SK-N-SH treated with all-trans-retinoic acid at 6 μM for 48 hours (cell line): ENCODE results near the gene ADGRD2.
A peak's percentile ranks its signal among the peaks of the same experiment; 100 is the strongest.

Experiments used
- ATAC-seq: fragments of 200-7000 bp; cut with Tn5 transposase; 3 replicates; pipeline ENCODE4 v1.9.1; 2020; ENCODE audit warnings: mild to moderate bottlenecking, moderate library complexity
- BACH2 ChIP-seq: fragments of 250-450 bp; sonication (Bioruptor Pico); IDR thresholded peaks from 2 replicates; pipeline ENCODE4 v1.9.0; 2021; ENCODE audit warnings: mild to moderate bottlenecking, borderline replicate concordance
- ESRRG ChIP-seq: fragments of 250-450 bp; sonication (Bioruptor Pico); IDR thresholded peaks from 2 replicates; pipeline ENCODE4 v1.6.1; 2021; ENCODE audit warnings: mild to moderate bottlenecking
- GLIS3 ChIP-seq: fragments of 250-450 bp; sonication (Bioruptor Pico); IDR thresholded peaks from 2 replicates; pipeline ENCODE4 v1.5.0; 2020; ENCODE audit warnings: mild to moderate bottlenecking, moderate library complexity
- ISL1 ChIP-seq: fragments of 250-450 bp; sonication (Bioruptor Pico); IDR thresholded peaks from 2 replicates; pipeline ENCODE4 v2.1.2; 2022; ENCODE audit warnings: mild to moderate bottlenecking, moderate library complexity
- OSR1 ChIP-seq: fragments of 250-450 bp; sonication (Bioruptor Pico); IDR thresholded peaks from 2 replicates; pipeline ENCODE4 v1.8.0; 2022; ENCODE audit warnings: moderate library complexity, mild to moderate bottlenecking, inconsistent platforms
- PPARA ChIP-seq: fragments of 250-450 bp; sonication (Bioruptor Pico); IDR thresholded peaks from 2 replicates; pipeline ENCODE4 v1.5.0; 2020; ENCODE audit warnings: mild to moderate bottlenecking, borderline replicate concordance
- RARB ChIP-seq: fragments of 250-450 bp; sonication (Bioruptor Pico); IDR thresholded peaks from 2 replicates; pipeline ENCODE4 v1.8.0; 2021; ENCODE audit warnings: mild to moderate bottlenecking, moderate library complexity
- TCF4 ChIP-seq: fragments of 250-450 bp; sonication (Bioruptor Pico); IDR thresholded peaks from 2 replicates; pipeline ENCODE4 v1.8.0; 2021; ENCODE audit warnings: mild to moderate bottlenecking, moderate library complexity, borderline replicate concordance
- ZC3H10 ChIP-seq: fragments of 250-450 bp; sonication (Bioruptor Pico); IDR thresholded peaks from 2 replicates; pipeline ENCODE4 v1.5.1; 2021; ENCODE audit warnings: mild to moderate bottlenecking, moderate library complexity
- ZFP3 ChIP-seq: fragments of 250-450 bp; sonication (Bioruptor Pico); IDR thresholded peaks from 2 replicates; pipeline ENCODE4 v1.5.0; 2020; ENCODE audit warnings: mild to moderate bottlenecking, moderate library complexity
- ZNF565 ChIP-seq: fragments of 450-650 bp; formaldehyde crosslinking; conservative IDR thresholded peaks from 2 replicates; pipeline ENCODE4 v1.5.0; 2020; ENCODE audit warnings: low read depth, mild to moderate bottlenecking, moderate library complexity
- ZNF8 ChIP-seq: fragments of 450-650 bp; formaldehyde crosslinking; IDR thresholded peaks from 2 replicates; pipeline ENCODE4 v1.5.0; 2020; ENCODE audit warnings: mild to moderate bottlenecking, moderate library complexity
- TF ChIP-seq, protein P1 (sequence below): fragments of 250-450 bp; sonication (Bioruptor Pico); IDR thresholded peaks from 2 replicates; pipeline ENCODE4 v1.8.0; 2020; ENCODE audit warnings: mild to moderate bottlenecking, moderate library complexity, borderline replicate concordance
- TF ChIP-seq, protein P2 (sequence below): fragments of 250-450 bp; sonication (Bioruptor Pico); IDR thresholded peaks from 2 replicates; pipeline ENCODE4 v1.8.0; 2021; ENCODE audit warnings: low read depth, mild to moderate bottlenecking, moderate library complexity, borderline replicate concordance
- TF ChIP-seq, protein P3 (sequence below): fragments of 250-450 bp; sonication (Bioruptor Pico); IDR thresholded peaks from 2 replicates; pipeline ENCODE4 v1.5.0; 2020; ENCODE audit warnings: mild to moderate bottlenecking, moderate library complexity
- TF ChIP-seq, protein P4 (sequence below): fragments of 250-450 bp; sonication (Bioruptor Pico); IDR thresholded peaks from 2 replicates; pipeline ENCODE4 v1.5.1; 2021; ENCODE audit warnings: mild to moderate bottlenecking, moderate library complexity

Gene ADGRD2

DNA sequence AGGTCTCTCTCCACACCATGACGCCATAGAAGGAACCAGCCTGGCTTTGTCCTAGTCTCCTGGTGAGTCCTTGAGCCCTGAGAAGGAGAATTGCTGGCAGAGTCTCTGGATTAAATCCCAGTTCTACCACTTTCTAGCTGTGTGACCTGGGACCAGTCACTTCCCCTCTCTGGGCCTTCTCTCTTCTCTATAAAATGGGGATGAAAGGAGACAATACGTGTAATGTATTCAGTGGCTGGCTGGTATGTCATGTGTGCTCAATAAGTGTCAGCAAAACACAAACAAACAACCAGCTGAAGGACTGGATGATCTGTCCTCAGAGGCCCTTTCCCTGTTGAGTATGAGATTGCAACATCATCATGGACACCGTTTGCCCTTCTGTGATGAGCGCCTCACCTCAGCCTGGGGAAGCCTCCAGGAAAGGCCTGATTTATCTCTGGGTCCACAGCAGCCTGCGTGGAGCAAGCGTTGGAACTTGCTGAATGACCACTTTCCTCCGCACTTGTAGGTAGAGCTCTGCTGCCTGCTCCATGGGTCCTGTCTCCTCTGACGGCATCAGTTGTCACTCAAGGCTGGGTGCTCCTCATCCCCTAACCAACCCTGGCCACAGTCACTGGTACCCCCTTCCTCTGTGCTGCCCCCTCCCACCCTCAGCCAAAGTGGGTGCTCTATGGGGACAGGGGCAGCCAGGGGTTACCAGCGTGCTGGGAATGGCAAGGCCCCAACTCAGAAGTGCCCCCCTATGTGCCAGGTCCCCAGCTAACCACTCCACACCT, 60.6 kb downstream of the ADGRD2 start:
- ATAC-seq = no peak
- TF ChIP-seq ZNF565 (no peak), PPARA (no peak), ZC3H10 (CRISPR knock-in tag) (no peak), OSR1 (CRISPR knock-in tag) (no peak), RARB (no peak)
- TF ChIP-seq, protein P1, sequence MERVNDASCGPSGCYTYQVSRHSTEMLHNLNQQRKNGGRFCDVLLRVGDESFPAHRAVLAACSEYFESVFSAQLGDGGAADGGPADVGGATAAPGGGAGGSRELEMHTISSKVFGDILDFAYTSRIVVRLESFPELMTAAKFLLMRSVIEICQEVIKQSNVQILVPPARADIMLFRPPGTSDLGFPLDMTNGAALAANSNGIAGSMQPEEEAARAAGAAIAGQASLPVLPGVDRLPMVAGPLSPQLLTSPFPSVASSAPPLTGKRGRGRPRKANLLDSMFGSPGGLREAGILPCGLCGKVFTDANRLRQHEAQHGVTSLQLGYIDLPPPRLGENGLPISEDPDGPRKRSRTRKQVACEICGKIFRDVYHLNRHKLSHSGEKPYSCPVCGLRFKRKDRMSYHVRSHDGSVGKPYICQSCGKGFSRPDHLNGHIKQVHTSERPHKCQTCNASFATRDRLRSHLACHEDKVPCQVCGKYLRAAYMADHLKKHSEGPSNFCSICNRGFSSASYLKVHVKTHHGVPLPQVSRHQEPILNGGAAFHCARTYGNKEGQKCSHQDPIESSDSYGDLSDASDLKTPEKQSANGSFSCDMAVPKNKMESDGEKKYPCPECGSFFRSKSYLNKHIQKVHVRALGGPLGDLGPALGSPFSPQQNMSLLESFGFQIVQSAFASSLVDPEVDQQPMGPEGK (CRISPR knock-in tag) = no peak
- TF ChIP-seq, protein P2, sequence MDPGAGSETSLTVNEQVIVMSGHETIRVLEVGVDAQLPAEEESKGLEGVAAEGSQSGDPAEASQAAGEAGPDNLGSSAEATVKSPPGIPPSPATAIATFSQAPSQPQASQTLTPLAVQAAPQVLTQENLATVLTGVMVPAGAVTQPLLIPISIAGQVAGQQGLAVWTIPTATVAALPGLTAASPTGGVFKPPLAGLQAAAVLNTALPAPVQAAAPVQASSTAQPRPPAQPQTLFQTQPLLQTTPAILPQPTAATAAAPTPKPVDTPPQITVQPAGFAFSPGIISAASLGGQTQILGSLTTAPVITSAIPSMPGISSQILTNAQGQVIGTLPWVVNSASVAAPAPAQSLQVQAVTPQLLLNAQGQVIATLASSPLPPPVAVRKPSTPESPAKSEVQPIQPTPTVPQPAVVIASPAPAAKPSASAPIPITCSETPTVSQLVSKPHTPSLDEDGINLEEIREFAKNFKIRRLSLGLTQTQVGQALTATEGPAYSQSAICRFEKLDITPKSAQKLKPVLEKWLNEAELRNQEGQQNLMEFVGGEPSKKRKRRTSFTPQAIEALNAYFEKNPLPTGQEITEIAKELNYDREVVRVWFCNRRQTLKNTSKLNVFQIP (CRISPR knock-in tag) = no peak

DNA sequence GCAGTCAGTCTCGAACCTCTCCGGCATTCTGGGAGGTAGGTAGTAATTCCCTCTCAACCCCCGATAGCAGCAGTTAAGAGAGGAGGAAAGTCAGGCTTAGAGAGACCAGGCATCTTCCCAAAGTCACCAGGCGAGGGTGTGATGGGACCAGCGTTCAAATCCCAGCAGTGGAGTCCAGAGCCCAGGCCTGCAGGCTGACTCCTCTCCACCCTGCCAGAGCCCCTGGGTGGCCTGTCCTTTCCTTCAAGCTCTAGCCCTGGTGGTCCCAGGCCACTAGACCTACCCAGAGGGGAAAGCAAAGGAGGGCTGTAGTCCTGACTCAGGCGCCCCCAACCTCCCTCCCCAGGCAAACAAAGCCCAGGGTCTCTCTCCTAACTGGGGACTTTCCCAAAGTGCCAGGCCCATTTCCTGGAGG, 61.2 kb downstream of the ADGRD2 start:
- TF ChIP-seq GLIS3 = no peak
- TF ChIP-seq ZFP3 = peak; percentile 73; the same call in 1 of the 2 replicates
- no peak for TF ChIP-seq TCF4 (CRISPR knock-in tag)
- TF ChIP-seq, all 23 proteins: peak for 1
- peak; percentile 21; the same call in 2 of the 3 replicates for ATAC-seq

DNA sequence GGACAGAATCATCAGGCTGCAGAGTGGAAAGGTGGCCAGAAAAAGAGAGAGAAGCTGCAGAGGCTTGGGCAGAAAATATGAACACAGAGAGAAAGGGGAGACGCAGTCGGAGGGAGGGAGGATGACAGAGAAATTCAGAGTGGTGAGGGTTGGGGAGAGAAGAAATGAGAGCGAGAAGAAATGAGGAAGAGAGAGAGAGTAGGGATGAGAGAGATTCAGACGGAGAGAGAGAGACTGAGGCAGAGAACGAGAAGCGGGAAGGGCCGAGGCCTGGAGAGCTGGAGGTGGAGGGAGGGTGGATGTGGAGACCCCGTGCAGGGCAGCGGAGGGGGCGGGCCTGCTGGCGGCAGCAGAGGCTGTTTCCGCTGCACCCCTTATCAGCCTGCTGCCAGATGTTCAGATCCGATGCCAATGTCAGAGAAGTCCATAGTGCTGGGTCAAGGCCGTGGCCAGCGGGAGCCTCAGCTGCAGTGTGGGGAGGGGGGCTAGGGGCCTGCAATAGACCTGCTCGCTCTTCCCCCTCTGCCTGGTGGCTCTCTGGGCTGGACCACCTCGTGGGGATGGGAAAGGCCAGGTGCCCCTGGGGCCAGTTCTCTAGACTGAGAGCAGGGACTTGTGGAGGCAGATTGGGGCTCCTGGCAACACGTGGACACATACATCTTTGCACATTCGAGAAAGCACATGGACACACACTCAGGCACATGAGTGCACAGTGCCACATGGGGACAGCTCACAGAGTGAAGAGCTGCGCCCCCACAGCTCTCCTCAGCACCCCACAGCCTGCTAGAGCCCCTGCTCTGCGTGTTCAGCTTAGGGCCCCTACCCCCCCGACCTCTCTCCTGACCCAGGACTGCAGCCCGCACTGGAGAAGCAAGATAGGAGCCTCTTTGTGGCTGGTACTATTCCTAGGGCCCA, 61.9 kb downstream of the ADGRD2 start:
- ATAC-seq = peak; percentile 44
- no peak for TF ChIP-seq BACH2 (CRISPR knock-in tag)
- no peak for TF ChIP-seq ZNF8 (CRISPR knock-in tag)
- TF ChIP-seq, protein P2 (CRISPR knock-in tag) = no peak
- no peak for TF ChIP-seq ESRRG (CRISPR knock-in tag)
- TF ChIP-seq, protein P1 (CRISPR knock-in tag) = no peak
- TF ChIP-seq TCF4 (CRISPR knock-in tag) = peak; percentile 73; the same call in 1 of the 2 replicates
- no peak for TF ChIP-seq GLIS3
- TF ChIP-seq, protein P3, sequence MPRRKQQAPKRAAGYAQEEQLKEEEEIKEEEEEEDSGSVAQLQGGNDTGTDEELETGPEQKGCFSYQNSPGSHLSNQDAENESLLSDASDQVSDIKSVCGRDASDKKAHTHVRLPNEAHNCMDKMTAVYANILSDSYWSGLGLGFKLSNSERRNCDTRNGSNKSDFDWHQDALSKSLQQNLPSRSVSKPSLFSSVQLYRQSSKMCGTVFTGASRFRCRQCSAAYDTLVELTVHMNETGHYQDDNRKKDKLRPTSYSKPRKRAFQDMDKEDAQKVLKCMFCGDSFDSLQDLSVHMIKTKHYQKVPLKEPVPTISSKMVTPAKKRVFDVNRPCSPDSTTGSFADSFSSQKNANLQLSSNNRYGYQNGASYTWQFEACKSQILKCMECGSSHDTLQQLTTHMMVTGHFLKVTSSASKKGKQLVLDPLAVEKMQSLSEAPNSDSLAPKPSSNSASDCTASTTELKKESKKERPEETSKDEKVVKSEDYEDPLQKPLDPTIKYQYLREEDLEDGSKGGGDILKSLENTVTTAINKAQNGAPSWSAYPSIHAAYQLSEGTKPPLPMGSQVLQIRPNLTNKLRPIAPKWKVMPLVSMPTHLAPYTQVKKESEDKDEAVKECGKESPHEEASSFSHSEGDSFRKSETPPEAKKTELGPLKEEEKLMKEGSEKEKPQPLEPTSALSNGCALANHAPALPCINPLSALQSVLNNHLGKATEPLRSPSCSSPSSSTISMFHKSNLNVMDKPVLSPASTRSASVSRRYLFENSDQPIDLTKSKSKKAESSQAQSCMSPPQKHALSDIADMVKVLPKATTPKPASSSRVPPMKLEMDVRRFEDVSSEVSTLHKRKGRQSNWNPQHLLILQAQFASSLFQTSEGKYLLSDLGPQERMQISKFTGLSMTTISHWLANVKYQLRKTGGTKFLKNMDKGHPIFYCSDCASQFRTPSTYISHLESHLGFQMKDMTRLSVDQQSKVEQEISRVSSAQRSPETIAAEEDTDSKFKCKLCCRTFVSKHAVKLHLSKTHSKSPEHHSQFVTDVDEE (CRISPR knock-in tag) = peak; percentile 79

DNA sequence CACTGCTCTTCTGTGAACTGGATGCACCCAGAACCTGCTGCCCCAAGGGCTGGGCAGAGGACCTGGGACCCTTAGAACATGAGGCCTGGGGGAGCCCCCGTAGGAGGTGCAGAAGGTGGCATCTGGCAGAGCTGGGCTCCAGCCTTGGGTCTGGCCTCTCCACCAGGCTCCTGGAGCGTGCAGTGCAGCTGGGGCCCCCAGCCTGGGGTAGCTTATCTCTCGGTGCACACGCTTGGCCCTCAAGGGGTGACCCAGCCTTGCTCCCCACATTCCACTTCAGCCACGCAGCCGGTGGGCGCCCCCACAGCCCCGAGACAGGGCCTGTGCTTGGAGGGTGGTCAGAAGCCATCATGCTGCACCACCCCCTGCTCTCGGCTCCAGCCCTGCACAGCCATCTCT, 62.6 kb downstream of the ADGRD2 start:
- ATAC-seq = no peak
- TF ChIP-seq, protein P1 (CRISPR knock-in tag) = no peak
- TF ChIP-seq, protein P4, sequence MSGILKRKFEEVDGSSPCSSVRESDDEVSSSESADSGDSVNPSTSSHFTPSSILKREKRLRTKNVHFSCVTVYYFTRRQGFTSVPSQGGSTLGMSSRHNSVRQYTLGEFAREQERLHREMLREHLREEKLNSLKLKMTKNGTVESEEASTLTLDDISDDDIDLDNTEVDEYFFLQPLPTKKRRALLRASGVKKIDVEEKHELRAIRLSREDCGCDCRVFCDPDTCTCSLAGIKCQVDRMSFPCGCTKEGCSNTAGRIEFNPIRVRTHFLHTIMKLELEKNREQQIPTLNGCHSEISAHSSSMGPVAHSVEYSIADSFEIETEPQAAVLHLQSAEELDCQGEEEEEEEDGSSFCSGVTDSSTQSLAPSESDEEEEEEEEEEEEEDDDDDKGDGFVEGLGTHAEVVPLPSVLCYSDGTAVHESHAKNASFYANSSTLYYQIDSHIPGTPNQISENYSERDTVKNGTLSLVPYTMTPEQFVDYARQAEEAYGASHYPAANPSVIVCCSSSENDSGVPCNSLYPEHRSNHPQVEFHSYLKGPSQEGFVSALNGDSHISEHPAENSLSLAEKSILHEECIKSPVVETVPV (CRISPR knock-in tag) = no peak
- TF ChIP-seq ZC3H10 (CRISPR knock-in tag) (no peak), BACH2 (CRISPR knock-in tag) (no peak), RARB (no peak), ISL1 (no peak), OSR1 (CRISPR knock-in tag) (no peak), ZNF8 (CRISPR knock-in tag) (no peak), ZNF565 (no peak)
- TF ChIP-seq, protein P2 (CRISPR knock-in tag) = no peak
